ENCODE data around the gene SMPD3. TPM values are rescaled to one million over a fixed set of nuclear protein-coding genes. Genes with fewer than 3 reads are reported as not detected.

SMPD3 gene
- total RNA-seq, 1 experiment from 2014 or later: 0.70 TPM

- no CpG with 5 or more reads among the region's 32 CpGs for WGBS (ENCODE audit: extremely low coverage, insufficient read length, low lambda C conversion rate)
- H3K23me2 ChIP-seq (ENCODE audit: insufficient read length, low read depth, low read length, poor library complexity, severe bottlenecking): no peaks in the 10 kb centered on the region
- H3K9me3 ChIP-seq (ENCODE audit: control insufficient read depth, low read depth, low read length): no peaks in the 10 kb centered on the region
- DNase-seq: no peak
- no peaks in the 10 kb centered on the region for H3K79me1 ChIP-seq (ENCODE audit: insufficient read depth, low read depth, low read length, poor library complexity, severe bottlenecking)
- no peak overlapping the region for H2BK20ac ChIP-seq (ENCODE audit: low read depth, low read length, poor library complexity, severe bottlenecking)
- Mint-ChIP-seq H3K36me3 (ENCODE audit: insufficient read depth in 1 of 3, low read depth in 3 of 3) (no peaks in the 10 kb centered on the region), H3K4me3 (no peak overlapping the region; a peak in 1 of 5 replicates), H3K4me1 (peaks cover 13 to 38% of the 10 kb centered on the region in 2 experiments), H3K9me3 (no peaks in the 10 kb centered on the region), H3K27me3 (ENCODE audit: low read depth) (peaks cover 18% of the 10 kb centered on the region), H3K27ac (no peak overlapping the region)
- H3K56ac ChIP-seq (ENCODE audit: insufficient read length, low read depth, low read length): no peak overlapping the region
- no peaks in the 10 kb centered on the region for H3K4me1 ChIP-seq (ENCODE audit: insufficient read depth, low read length)
- H4K8ac ChIP-seq (replicated peaks; ENCODE audit: insufficient read length, low read depth, low read length): no peak overlapping the region
- no peak overlapping the region for H3K4me2 ChIP-seq (ENCODE audit: insufficient read depth, insufficient read length, low read length)
- H3K14ac ChIP-seq (ENCODE audit: insufficient read depth, low read length): no peak overlapping the region
- no peak overlapping the region for H3K4ac ChIP-seq (ENCODE audit: low read depth, low read length)
- H2BK15ac ChIP-seq (ENCODE audit: low read depth, low read length): no peak overlapping the region
- H2AFZ ChIP-seq (ENCODE audit: low read length): no peak overlapping the region
- no peak overlapping the region for H2BK120ac ChIP-seq (ENCODE audit: low read depth, low read length, poor library complexity, severe bottlenecking)
- H2BK5ac ChIP-seq (ENCODE audit: insufficient read length, low read length): no peak overlapping the region
- TF ChIP-seq, protein P1, sequence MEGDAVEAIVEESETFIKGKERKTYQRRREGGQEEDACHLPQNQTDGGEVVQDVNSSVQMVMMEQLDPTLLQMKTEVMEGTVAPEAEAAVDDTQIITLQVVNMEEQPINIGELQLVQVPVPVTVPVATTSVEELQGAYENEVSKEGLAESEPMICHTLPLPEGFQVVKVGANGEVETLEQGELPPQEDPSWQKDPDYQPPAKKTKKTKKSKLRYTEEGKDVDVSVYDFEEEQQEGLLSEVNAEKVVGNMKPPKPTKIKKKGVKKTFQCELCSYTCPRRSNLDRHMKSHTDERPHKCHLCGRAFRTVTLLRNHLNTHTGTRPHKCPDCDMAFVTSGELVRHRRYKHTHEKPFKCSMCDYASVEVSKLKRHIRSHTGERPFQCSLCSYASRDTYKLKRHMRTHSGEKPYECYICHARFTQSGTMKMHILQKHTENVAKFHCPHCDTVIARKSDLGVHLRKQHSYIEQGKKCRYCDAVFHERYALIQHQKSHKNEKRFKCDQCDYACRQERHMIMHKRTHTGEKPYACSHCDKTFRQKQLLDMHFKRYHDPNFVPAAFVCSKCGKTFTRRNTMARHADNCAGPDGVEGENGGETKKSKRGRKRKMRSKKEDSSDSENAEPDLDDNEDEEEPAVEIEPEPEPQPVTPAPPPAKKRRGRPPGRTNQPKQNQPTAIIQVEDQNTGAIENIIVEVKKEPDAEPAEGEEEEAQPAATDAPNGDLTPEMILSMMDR (conservative IDR thresholded peaks at IDR 0.05): no peak
- H3T11ph ChIP-seq (ENCODE audit: low read length): no peak overlapping the region
- no peaks in the 10 kb centered on the region for H4K20me1 ChIP-seq (ENCODE audit: control insufficient read depth, insufficient read depth, insufficient read length)
- no peak overlapping the region for H3K23ac ChIP-seq (ENCODE audit: insufficient read length, low read depth, low read length)
- no peak overlapping the region for H4K5ac ChIP-seq (ENCODE audit: insufficient read length, low read depth, low read length)
- no peaks in the 10 kb centered on the region for H3K79me2 ChIP-seq (ENCODE audit: insufficient read depth, low read length)
- no peak overlapping the region for H2BK12ac ChIP-seq (ENCODE audit: insufficient read length, low read depth, low read length)
- no peak overlapping the region for H2AK5ac ChIP-seq (ENCODE audit: insufficient read length, low read length)
- no peaks in the 10 kb centered on the region for H3K27me3 ChIP-seq (ENCODE audit: insufficient read depth, low read length)
- H3K27ac ChIP-seq (ENCODE audit: insufficient read length, low read depth, low read length): no peak overlapping the region
- no peak overlapping the region for H4K91ac ChIP-seq (ENCODE audit: insufficient read length, low read depth, low read length)
- no peak overlapping the region for H3K9ac ChIP-seq (ENCODE audit: extremely low read depth, insufficient read length, low read length)
- no peak overlapping the region for H3K18ac ChIP-seq (ENCODE audit: insufficient read length, low read depth, low read length)
Observed at GRCh38 chr16:68370581-68371275, 77.6 kb downstream of the SMPD3 start.
